HepG2 (cell line): ENCODE data around the gene PRDM15. TPM values are rescaled to one million over a fixed set of nuclear protein-coding genes. Genes with fewer than 3 reads are reported as not detected.

ENCODE experiments used
- DMTF1 ChIP-seq: sonication (generic); formaldehyde crosslinking; IDR thresholded peaks from 2 replicates; pipeline ENCODE4 v1.4.0; 2020; ENCODE audit warnings: mild to moderate bottlenecking, missing genetic modification reagents
- DR1 ChIP-seq: sonication (generic); formaldehyde crosslinking; IDR thresholded peaks from 2 replicates; pipeline ENCODE4 v1.8.0; 2021; ENCODE audit warnings: mild to moderate bottlenecking, missing genetic modification reagents, inconsistent platforms
- MZF1 ChIP-seq: sonication (generic); formaldehyde crosslinking; IDR thresholded peaks from 2 replicates; pipeline ENCODE4 v1.8.1; 2023; ENCODE audit warnings: mild to moderate bottlenecking, missing genetic modification reagents, borderline replicate concordance
- POLR2AphosphoS5 ChIP-seq: IDR thresholded peaks from 2 replicates; pipeline ENCODE4 v1.6.1; 2012; ENCODE audit warnings: low read depth, low read length
- STAG1 ChIP-seq: sonication (generic); formaldehyde crosslinking; IDR thresholded peaks from 2 replicates; pipeline ENCODE4 v1.4.0; 2020; ENCODE audit warnings: missing genetic modification reagents
- ZNF101 ChIP-seq: sonication (generic); formaldehyde crosslinking; IDR thresholded peaks from 2 replicates; pipeline ENCODE4 v1.4.0; 2020; ENCODE audit warnings: mild to moderate bottlenecking, low read depth, missing genetic modification reagents, borderline replicate concordance
- ZNF44 ChIP-seq: sonication (generic); formaldehyde crosslinking; IDR thresholded peaks from 2 replicates; pipeline ENCODE4 v1.5.1; 2020; ENCODE audit warnings: mild to moderate bottlenecking, missing genetic modification reagents
- ZNF672 ChIP-seq: sonication (generic); formaldehyde crosslinking; IDR thresholded peaks from 2 replicates; pipeline ENCODE4 v1.8.1; 2022; ENCODE audit warnings: missing genetic modification reagents
- polyA plus RNA-seq, 8 experiments: library from polyadenylated mRNA; depleted of rRNA in 3 of 8; stranded (reverse) in 7 of 8; unstranded in 1 of 8; fragments of >200 nt; fragmentation: Illumina TruSeq in 4 of 8; extraction: Trizol in 4 of 8; gene quantifications; 2 replicates each; pipeline versions ENCODE4 v1.2.1 to v1.2.3, GENCODE V29; 2011 to 2016; ENCODE audit warnings: low read depth in 4 of 8, missing spikeins in 1 of 8, mixed read lengths in 1 of 8; ENCODE audit not compliant: insufficient read depth in 1 of 8
- total RNA-seq, 5 experiments: library from RNA; depleted of rRNA; stranded (reverse); fragments of >200 nt; fragmentation: Illumina TruSeq; extraction: Trizol; gene quantifications; 2 replicates each; pipeline ENCODE4 v1.2.3, GENCODE V29; 2016; ENCODE audit warnings: low read depth in 1 of 5
- TF ChIP-seq, protein P1 (sequence below): sonication (generic); formaldehyde crosslinking; IDR thresholded peaks from 2 replicates; pipeline ENCODE4 v1.9.0; 2021; ENCODE audit warnings: missing genetic modification reagents, borderline replicate concordance
- TF ChIP-seq, protein P2 (sequence below): sonication (generic); formaldehyde crosslinking; IDR thresholded peaks from 2 replicates; pipeline ENCODE4 v1.8.0; 2022; ENCODE audit warnings: mild to moderate bottlenecking, missing genetic modification reagents; ENCODE audit not compliant: insufficient replicate concordance
- TF ChIP-seq, protein P3 (sequence below), 2 experiments: sonication (generic) in 1 of 2; formaldehyde crosslinking in 1 of 2; IDR thresholded peaks; 2 replicates each; pipeline versions ENCODE4 v1.4.0 to v1.6.1; 2016 to 2020; ENCODE audit warnings: borderline replicate concordance in 1 of 2, low read depth in 1 of 2, mild to moderate bottlenecking in 1 of 2, missing genetic modification reagents in 1 of 2

The PRDM15 gene
- total and polyA plus RNA-seq, 2 of the 13 experiments (the other 11 are each of a cell fraction or from before 2014, with no cell fraction given), result 4.0 to 6.9 TPM

DNA sequence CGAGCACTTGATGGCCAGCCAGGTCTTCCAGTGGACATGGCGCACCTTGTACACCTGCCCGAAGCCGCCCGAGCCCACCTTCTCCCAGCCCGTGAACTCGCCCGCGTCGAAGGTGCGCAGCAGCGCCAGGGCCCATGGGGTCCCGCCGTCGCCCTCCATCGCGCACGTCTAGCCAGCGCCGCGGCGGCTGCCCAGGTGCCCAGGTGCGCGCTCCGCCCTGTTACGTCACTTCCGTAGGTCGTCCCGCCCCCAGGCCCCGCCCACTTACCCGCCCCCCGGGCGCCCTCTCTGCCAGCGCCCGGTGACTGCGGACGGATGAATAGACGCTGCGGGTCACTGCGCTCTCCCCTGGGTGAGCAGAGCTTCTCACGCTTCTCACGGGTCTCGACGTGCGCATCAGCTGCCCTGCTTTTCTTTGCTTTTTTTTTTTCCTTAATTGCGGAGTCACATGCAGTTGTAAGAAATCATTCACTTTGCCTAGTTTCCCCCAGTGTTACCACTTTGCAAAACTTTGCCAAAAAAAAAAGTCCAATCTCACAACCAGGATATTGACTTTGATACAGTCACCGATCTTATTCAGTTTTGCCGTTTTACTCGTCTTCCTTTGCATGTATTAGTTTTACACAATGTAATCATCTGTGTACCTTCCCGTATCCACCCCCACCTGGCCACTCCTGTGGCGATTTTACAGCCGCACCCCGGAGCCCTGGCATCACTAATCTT lies 112.1 kb downstream of the PRDM15 start, which contains the start of gene RIPK4 (continued):
- TF ChIP-seq POLR2AphosphoS5 (peak; percentile 67), DR1 (CRISPR knock-in tag) (no peak), ZNF101 (no peak), MZF1 (no peak), STAG1 (CRISPR knock-in tag) (no peak), ZNF672 (CRISPR knock-in tag) (no peak), ZNF44 (no peak), DMTF1 (CRISPR knock-in tag) (no peak)
- TF ChIP-seq, protein P1, sequence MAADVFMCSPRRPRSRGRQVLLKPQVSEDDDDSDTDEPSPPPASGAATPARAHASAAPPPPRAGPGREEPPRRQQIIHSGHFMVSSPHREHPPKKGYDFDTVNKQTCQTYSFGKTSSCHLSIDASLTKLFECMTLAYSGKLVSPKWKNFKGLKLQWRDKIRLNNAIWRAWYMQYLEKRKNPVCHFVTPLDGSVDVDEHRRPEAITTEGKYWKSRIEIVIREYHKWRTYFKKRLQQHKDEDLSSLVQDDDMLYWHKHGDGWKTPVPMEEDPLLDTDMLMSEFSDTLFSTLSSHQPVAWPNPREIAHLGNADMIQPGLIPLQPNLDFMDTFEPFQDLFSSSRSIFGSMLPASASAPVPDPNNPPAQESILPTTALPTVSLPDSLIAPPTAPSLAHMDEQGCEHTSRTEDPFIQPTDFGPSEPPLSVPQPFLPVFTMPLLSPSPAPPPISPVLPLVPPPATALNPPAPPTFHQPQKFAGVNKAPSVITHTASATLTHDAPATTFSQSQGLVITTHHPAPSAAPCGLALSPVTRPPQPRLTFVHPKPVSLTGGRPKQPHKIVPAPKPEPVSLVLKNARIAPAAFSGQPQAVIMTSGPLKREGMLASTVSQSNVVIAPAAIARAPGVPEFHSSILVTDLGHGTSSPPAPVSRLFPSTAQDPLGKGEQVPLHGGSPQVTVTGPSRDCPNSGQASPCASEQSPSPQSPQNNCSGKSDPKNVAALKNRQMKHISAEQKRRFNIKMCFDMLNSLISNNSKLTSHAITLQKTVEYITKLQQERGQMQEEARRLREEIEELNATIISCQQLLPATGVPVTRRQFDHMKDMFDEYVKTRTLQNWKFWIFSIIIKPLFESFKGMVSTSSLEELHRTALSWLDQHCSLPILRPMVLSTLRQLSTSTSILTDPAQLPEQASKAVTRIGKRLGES (CRISPR knock-in tag), result no peak
- TF ChIP-seq, protein P2, sequence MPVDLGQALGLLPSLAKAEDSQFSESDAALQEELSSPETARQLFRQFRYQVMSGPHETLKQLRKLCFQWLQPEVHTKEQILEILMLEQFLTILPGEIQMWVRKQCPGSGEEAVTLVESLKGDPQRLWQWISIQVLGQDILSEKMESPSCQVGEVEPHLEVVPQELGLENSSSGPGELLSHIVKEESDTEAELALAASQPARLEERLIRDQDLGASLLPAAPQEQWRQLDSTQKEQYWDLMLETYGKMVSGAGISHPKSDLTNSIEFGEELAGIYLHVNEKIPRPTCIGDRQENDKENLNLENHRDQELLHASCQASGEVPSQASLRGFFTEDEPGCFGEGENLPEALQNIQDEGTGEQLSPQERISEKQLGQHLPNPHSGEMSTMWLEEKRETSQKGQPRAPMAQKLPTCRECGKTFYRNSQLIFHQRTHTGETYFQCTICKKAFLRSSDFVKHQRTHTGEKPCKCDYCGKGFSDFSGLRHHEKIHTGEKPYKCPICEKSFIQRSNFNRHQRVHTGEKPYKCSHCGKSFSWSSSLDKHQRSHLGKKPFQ (CRISPR knock-in tag), result no peak
- TF ChIP-seq, protein P3, sequence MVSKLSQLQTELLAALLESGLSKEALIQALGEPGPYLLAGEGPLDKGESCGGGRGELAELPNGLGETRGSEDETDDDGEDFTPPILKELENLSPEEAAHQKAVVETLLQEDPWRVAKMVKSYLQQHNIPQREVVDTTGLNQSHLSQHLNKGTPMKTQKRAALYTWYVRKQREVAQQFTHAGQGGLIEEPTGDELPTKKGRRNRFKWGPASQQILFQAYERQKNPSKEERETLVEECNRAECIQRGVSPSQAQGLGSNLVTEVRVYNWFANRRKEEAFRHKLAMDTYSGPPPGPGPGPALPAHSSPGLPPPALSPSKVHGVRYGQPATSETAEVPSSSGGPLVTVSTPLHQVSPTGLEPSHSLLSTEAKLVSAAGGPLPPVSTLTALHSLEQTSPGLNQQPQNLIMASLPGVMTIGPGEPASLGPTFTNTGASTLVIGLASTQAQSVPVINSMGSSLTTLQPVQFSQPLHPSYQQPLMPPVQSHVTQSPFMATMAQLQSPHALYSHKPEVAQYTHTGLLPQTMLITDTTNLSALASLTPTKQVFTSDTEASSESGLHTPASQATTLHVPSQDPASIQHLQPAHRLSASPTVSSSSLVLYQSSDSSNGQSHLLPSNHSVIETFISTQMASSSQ (IDR thresholded peaks at IDR 0.05; ENCODE audit: low read depth), result no peak; the same call in 1 of the 2 replicates
- TF ChIP-seq, protein P3 (CRISPR knock-in tag; IDR thresholded peaks at IDR 0.05; ENCODE audit: borderline replicate concordance), result no peak; the same call in 1 of the 2 replicates
